ENCODE data around the gene ABCA9.

ABCA9 gene

GRCh38 chr17:69064476-69064875 lies 3.7 kb upstream of the ABCA9 start:
- DNase-seq, result no peak

- DNase-seq, result no peak
These were observed 3.3 kb upstream of the ABCA9 start for GRCh38 chr17:69064001-69064400.

GRCh38 chr17:69062860-69063581 lies 2.3 kb upstream of the ABCA9 start:
- no peak for DNase-seq

- DNase-seq, result no peak
These were observed 1.2 kb upstream of the ABCA9 start for GRCh38 chr17:69061721-69062556.

DNA sequence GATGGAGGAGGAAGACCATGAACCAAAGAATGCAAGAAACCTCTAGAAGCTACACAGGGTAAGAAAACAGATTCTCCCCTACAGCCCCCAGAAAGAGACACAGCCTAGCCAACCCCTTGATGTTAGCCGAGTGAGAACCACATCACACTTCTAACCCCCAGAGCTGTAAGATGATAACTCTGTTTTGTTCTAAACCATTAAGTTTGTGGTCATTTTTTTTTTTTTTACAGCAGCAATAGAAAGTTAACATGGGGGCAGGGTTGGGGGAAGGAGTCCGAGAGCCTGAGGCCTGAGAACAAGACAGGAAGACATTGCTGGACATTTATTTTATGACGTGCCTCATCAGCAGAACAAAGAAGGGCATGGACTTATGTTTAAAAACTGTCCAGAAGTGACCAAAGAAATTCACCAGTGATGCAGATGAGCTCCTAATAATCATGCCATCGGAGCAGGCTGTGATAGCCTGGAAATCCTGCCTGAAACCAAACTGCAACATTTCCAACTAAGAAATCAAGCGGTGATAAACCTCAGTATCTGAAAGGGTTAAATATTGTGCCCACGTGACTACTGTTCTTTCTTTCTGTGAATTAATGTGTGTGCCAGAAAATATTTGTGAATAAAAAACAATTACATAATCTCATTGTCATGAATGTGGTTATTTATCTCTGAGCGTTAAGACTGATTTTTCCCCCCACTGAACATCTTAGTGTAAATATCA lies 1.1 kb downstream of the ABCA9 start:
- no peak for DNase-seq

DNA sequence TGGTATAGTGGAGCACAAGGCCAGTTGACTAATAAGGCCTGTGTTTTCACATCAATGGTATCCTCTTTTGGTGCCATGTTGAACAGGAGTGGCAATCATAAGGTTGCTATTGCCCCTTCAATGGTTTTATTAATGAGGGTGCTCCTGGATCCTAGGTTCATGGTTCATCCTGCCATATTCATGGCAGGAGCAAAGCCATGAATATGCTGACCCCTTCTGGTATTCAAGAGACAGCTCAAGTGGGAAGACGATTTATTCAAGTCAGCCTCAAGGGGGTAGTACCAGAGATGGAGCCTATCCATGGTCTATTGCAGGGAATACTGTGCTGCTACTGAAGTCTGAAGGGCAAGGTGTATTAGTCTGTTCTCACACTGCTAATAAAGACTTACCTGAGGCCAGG lies 2.6 kb downstream of the ABCA9 start:
- DNase-seq, result no peak

DNA sequence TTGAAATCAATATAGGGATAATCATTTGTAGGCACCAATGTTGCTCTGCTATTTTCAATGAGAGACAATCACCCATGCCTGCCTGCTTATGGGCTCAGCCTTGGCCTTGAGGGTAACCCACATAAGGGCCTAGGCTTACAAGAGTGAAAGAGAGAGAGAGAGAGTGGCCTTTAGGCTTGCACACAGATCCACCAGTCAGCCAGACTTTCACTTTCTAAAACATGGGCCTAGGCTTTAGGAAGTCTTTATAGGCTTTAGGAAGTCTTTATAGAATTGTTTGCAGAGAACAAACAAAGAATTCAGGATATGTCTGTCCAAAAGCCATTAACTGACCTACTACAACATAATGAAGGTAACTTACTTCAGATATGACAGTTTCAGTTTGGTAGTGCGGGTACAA lies 3.4 kb downstream of the ABCA9 start:
- no peak for DNase-seq

GRCh38 chr17:69056179-69056823 lies 4.4 kb downstream of the ABCA9 start:
- DNase-seq, result no peak

DNA sequence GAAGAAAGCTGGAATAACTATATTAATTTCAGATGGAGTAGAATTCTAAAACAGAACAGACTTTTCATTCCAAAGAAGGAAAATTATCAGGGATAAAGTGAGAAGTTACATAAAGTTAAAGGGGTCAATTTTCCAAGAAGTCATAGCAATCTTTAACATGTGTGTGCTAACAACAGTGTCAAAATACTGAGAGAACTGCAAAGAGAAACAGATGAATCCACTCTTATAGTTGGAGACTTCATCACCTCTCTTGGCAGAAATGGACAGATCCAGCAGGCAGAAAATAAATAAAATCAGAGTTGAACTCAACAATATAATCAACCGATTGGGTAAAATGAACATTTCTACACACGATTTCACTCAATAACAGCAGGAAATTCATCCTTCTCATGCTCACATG lies 5.4 kb downstream of the ABCA9 start:
- no peak for DNase-seq

DNA sequence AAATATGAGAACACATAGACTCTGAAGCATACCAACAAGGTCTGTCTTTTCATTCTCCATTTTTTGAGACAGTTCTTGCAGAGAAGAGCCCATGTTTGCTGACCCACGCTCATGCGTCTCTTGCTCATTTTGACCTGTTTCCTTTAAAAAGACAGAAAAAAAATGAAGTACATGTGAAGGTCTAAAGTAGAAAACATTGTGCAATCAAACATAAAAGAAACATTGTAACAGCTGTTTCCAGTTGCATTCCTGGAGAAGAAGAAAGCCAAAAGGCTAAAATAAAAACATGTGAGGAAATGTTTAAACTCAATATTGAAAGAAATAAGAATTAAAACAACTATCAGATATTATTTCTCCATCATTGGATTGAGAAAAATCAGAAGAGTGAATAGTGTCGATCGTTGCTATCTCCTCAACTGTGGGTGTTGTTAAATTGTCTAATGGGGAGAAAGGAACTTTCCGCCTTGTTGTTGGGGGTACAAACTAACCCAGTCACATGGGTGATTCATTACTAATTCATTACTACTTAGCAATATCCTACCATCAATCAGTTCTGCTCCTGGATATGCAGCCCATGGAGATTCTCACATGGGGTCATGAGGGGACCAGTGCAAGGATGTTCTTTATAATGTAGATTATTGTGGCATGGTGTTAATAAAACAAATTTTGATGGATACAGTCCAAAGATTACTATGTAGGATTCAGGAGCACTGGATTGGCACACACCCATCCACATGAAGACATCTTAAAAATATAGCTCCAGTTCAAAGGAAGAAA lies 9.5 kb downstream of the ABCA9 start:
- DNase-seq, result no peak

DNA sequence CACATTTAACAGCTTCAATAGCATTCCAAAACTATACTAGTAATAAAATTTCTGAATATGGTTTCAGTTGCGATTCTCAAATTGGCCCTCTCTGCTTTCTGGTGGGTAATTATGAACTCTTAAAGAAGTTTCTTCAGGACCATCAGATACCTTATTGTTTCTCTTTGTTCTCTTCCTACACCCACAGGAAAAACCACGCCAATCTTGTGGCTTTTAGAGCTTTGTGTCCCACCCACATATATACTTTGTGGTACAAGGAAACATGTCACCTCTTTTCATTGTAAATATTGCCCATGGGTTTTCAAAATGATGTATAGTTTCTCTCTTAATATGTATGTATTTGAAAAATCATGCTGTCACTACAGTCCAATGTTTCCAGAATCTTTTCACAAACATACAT lies 12.1 kb downstream of the ABCA9 start:
- DNase-seq, result no peak

DNA sequence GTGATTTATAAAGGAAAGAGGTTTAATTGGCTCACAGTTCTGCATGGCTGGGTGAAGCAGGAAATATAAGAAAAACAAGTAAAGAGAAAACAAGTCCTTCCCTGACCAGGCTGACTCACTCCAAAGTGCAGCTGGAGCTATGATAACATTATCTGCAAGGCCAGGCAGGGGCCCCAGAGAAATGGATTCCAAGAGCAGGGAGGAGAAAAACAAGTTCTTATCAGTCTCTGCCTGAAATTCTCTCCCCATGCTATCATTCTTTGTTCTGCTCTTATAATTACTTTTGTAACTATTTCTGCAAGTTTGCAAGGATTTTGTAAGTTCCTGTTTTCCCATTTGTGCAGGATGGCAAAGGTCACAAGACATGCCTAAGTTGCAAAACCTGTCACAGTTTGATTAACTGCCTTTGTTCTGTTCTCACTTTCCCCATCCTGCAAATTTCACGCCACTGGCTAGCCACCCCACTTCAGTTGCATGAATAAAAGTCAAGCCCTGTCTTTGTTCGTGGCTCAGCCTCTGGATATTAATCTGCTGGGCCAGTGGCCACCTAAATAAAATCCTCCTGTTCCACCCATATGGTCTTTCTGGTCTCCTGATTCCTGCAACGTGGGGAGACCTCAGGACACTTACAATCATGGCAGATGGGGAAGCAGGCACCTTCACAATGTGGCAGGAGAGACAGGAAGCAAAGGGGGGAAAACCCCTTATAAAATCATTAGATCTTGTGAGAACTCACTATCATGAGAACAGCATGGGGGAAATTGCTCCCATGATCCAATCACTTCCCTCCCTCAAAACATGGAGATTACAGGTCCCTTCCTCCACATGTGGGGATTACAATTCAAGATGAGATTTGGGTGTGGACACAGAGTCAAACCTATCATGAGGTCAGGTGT lies 13.1 kb downstream of the ABCA9 start:
- DNase-seq, result no peak

DNA sequence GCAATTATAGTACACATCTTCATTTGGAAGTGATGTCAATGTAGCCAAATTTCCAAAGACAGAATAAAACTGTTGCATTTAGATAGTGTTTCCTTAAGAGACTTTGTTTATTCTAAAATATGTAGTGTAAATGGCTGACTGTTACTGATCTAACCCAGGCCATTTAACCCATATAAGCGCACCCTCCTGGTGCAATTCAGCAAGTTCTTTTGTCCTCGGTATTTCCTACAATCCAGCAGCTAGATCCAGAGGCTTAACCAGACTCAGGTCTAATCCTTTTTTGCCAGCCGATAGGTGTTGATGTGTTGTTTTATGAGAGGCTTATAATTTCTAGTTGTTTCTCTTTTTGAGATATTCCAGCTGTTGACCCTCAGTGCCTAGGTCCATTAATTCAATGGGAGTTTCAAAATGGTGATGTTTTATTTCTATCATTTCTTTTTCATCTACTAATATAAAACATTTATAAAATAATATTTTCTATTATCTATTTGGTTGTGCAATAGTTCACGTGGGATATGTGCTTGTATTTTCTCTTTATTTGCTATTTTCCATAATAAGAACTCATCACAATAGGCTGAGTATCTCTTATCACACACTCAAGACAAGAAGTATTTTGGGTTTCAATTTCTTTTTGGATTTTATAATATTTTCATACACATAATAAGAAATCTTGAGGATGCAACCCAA lies 14.5 kb downstream of the ABCA9 start:
- no peak for DNase-seq

DNA sequence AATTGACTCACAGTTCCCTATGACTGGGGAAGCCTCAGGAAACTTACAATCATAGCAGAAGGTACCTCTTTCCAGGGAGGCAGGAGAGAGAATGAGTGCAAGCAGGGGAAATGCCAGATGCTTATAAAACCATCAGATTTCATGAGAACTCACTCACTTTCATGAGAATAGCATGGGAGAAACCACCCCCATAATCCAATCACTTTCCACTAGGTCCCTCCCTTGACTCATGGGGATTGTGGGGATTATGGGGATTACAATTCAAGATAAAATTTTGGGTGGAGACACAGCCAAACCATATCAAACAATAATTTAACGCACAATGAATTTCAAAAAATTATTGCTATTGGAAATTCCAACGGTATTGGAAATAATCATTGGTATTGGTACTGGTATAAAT lies 15.1 kb downstream of the ABCA9 start:
- DNase-seq, result no peak

DNA sequence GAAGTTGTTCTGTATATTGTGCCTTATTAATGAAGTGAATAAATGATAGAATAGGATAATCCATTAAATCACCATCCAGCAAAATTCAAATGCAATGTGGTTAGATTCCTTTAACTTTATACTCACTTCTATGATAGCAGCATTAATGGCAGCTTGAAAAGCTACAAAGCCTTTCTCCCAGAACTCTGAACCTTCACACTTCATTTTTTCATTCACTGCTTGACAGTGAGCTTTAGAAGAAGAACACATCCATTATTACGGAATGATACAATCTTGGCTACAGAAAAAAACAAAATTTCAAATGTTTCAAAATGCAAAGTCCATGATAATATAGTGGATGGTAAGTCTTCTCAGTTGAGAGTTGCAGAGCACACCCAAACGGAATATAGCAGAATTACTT lies 16.4 kb downstream of the ABCA9 start:
- DNase-seq, result no peak

GRCh38 chr17:69043098-69043734 lies 17.5 kb downstream of the ABCA9 start:
- DNase-seq, result no peak

DNA sequence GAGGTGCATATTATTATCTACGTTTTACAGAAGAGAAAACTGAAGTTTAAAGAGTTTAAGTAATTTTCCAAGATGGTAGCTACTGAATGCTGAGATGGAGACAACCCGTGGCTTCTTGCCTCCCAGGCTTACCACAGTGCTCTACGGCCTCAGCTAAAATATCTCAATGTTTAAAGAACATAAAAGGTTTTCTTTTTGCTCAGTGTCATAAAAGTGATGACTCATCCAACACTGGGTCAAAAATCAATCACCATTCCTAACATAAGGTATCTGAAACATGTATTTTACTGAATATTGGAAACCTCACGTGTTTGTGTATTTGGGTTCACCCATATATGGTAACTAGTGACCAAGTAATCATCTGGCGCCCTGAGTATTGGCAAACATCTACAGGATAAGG lies 18.4 kb downstream of the ABCA9 start:
- no peak for DNase-seq

GRCh38 chr17:69031839-69032238 lies 28.9 kb downstream of the ABCA9 start:
- DNase-seq, result no peak

- no peak for DNase-seq
These were observed 30.6 kb downstream of the ABCA9 start for GRCh38 chr17:69030169-69030568.

DNA sequence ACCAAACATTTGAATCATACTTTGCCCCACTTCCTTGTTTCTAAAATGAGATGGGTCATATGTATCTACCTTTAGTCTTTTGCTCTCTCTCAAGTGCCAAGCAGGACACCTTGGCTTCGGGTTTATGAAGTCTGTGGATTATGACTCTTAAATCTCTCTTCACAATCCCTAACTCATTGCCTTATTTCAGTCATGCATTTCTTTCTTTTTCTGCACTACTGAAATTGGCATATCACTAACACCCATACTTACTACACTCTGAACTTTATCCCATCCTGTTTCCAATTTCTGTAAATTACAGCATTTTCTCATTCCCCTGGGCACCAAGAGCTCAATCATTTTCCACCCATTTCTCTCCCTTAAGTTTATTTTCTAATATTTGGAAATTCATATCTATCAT lies 42.0 kb downstream of the ABCA9 start:
- no peak for DNase-seq
